HEK293 (cell line): ENCODE measurements around the gene KRTAP13-4.

Experiments
- CTCF ChIA-PET: fragments of 350-600 bp; formaldehyde crosslinking; extraction: SDS; loops from one replicate; lab custom pipeline; 2021; ENCODE audit warnings: antibody characterized with exemption; lab: Yijun Ruan, JAX
- POLR2A ChIA-PET: fragments of 300-600 bp; formaldehyde crosslinking; extraction: SDS; loops from one replicate; lab custom pipeline; 2020; ENCODE audit warnings: antibody characterized with exemption, inconsistent platforms; lab: Yijun Ruan, JAX
- H3K27ac ChIP-seq: fragments of 200-500 bp; sonication (Bioruptor generic); 2 replicates; pipeline ENCODE4 v1.5.1; 2014; ENCODE audit warnings: low read depth, low read length, control low read depth, inconsistent platforms; ENCODE audit errors: extremely low read depth
- H3K36me3 ChIP-seq, 2 experiments: fragments of 200-500 bp in 1 of 2; sonication (Bioruptor generic) in 1 of 2; 1 replicate in 1 of 2; 2 replicates in 1 of 2; pipeline ENCODE4 v1.5.1; 2014 to 2017; ENCODE audit warnings: inconsistent platforms in 2 of 2, low read length in 2 of 2; ENCODE audit not compliant: control insufficient read depth in 2 of 2, insufficient read depth in 1 of 2
- H3K4me1 ChIP-seq: fragments of 200-500 bp; sonication (Bioruptor generic); 2 replicates; pipeline ENCODE4 v1.5.1; 2014; ENCODE audit warnings: mild to moderate bottlenecking, low read length, inconsistent platforms; ENCODE audit not compliant: control insufficient read depth, insufficient read depth
- H3K4me3 ChIP-seq: 2 replicates; pipeline ENCODE4 v1.5.1; 2011; ENCODE audit warnings: low read depth, mild to moderate bottlenecking, control low read depth, low read length, moderate library complexity
- H3K9me3 ChIP-seq: fragments of 200-500 bp; sonication (Bioruptor generic); 2 replicates; pipeline ENCODE4 v1.5.1; 2014; ENCODE audit warnings: low read depth, low read length, inconsistent platforms; ENCODE audit not compliant: control insufficient read depth, insufficient read depth
- ATF2 ChIP-seq: fragments of 450-650 bp; formaldehyde crosslinking; IDR thresholded peaks from 2 replicates; pipeline ENCODE4 v1.5.1; 2016; ENCODE audit warnings: missing biosample characterization, missing genetic modification characterization, low read depth
- HIC1 ChIP-seq: fragments of 450-650 bp; formaldehyde crosslinking; IDR thresholded peaks from 2 replicates; pipeline ENCODE4 v1.5.1; 2016; ENCODE audit warnings: missing biosample characterization, missing genetic modification characterization
- MYNN ChIP-seq: fragments of 450-650 bp; formaldehyde crosslinking; IDR thresholded peaks from 2 replicates; pipeline ENCODE4 v1.5.1; 2016; ENCODE audit warnings: missing biosample characterization, missing genetic modification characterization, borderline replicate concordance
- PRDM6 ChIP-seq: fragments of 450-650 bp; formaldehyde crosslinking; IDR thresholded peaks from 2 replicates; pipeline ENCODE4 v1.5.1; 2017; ENCODE audit warnings: missing biosample characterization, missing genetic modification characterization
- REPIN1 ChIP-seq: fragments of 450-650 bp; formaldehyde crosslinking; IDR thresholded peaks from 2 replicates; pipeline ENCODE4 v1.5.1; 2017; ENCODE audit warnings: missing biosample characterization, missing genetic modification characterization, low read depth
- TSHZ1 ChIP-seq: fragments of 450-650 bp; formaldehyde crosslinking; IDR thresholded peaks from 2 replicates; pipeline ENCODE4 v1.5.1; 2016; ENCODE audit warnings: missing biosample characterization, missing genetic modification characterization, borderline replicate concordance
- ZBTB49 ChIP-seq: fragments of 450-650 bp; formaldehyde crosslinking; IDR thresholded peaks from 2 replicates; pipeline ENCODE4 v1.5.1; 2016; ENCODE audit warnings: missing biosample characterization, missing genetic modification characterization, low read depth
- ZEB2 ChIP-seq: fragments of 450-650 bp; formaldehyde crosslinking; IDR thresholded peaks from 2 replicates; pipeline ENCODE4 v1.5.1; 2016; ENCODE audit warnings: missing biosample characterization, missing genetic modification characterization
- ZNF121 ChIP-seq: fragments of 450-650 bp; formaldehyde crosslinking; IDR thresholded peaks from 2 replicates; pipeline ENCODE4 v1.5.1; 2016; ENCODE audit warnings: missing biosample characterization, missing genetic modification characterization
- ZNF140 ChIP-seq: fragments of 450-650 bp; formaldehyde crosslinking; IDR thresholded peaks from 2 replicates; pipeline ENCODE4 v1.5.1; 2016; ENCODE audit warnings: missing biosample characterization, missing genetic modification characterization
- ZNF157 ChIP-seq: fragments of 450-650 bp; formaldehyde crosslinking; IDR thresholded peaks from 2 replicates; pipeline ENCODE4 v1.5.1; 2016; ENCODE audit warnings: missing biosample characterization, missing genetic modification characterization
- ZNF211 ChIP-seq: fragments of 450-650 bp; formaldehyde crosslinking; IDR thresholded peaks from 2 replicates; pipeline ENCODE4 v1.5.1; 2016; ENCODE audit warnings: low read depth, missing biosample characterization, missing genetic modification characterization
- ZNF416 ChIP-seq: fragments of 450-650 bp; formaldehyde crosslinking; IDR thresholded peaks from 2 replicates; pipeline ENCODE4 v1.5.1; 2016; ENCODE audit warnings: missing biosample characterization, missing genetic modification characterization
- ZNF518A ChIP-seq: fragments of 450-650 bp; formaldehyde crosslinking; conservative IDR thresholded peaks from 2 replicates; pipeline ENCODE4 v1.5.1; 2016; ENCODE audit warnings: low read depth, missing biosample characterization, missing genetic modification characterization
- ZNF677 ChIP-seq: fragments of 450-650 bp; IDR thresholded peaks from 2 replicates; pipeline ENCODE4 v1.5.0; 2018; ENCODE audit warnings: missing biosample characterization, mild to moderate bottlenecking, missing genetic modification characterization, moderate library complexity
- ZNF830 ChIP-seq: fragments of 450-650 bp; IDR thresholded peaks from 2 replicates; pipeline ENCODE4 v1.5.0; 2018; ENCODE audit warnings: missing biosample characterization, missing genetic modification characterization, low read depth, mild to moderate bottlenecking, moderate library complexity

The KRTAP13-4 gene

GRCh38 chr21:30395731-30396130 is 34.3 kb upstream of the KRTAP13-4 start, which contains the start of gene KRTAP13-1:
Gene KRTAP13-1, plus strand, starts transcription at chr21:30396031. Its CDS starts 56 bp downstream, at chr21:30396087.
- Histone ChIP-seq H3K4me3 (no peak within 1 kb of the TSS), H3K27ac (no peak within 1 kb of the TSS), H3K4me1 (no peaks in the 10 kb centered on the region), H3K36me3 (no peaks in the 10 kb centered on the region), H3K9me3 (no peaks in the 10 kb centered on the region)
- ChIA-PET POLR2A (no interaction called here), CTCF (no interaction called here)
- TF ChIP-seq ZNF211 (tag by site-specific recombination): no peak
- no peak for TF ChIP-seq TSHZ1
- no peak for TF ChIP-seq ATF2 (tag by site-specific recombination)
- TF ChIP-seq HIC1 (tag by site-specific recombination): no peak
- no peak for TF ChIP-seq ZBTB49
- TF ChIP-seq ZNF830 (tag by site-specific recombination): no peak
- no peak for TF ChIP-seq PRDM6 (tag by site-specific recombination)
- no peak for TF ChIP-seq ZNF121 (tag by site-specific recombination)
- no peak for TF ChIP-seq ZNF157 (tag by site-specific recombination)
- TF ChIP-seq ZNF140 (tag by site-specific recombination): no peak
- TF ChIP-seq ZNF416 (tag by site-specific recombination): no peak
- no peak for TF ChIP-seq REPIN1
- TF ChIP-seq ZNF677 (tag by site-specific recombination): no peak
- no peak for TF ChIP-seq ZEB2 (tag by site-specific recombination)
- TF ChIP-seq MYNN (tag by site-specific recombination): no peak
- TF ChIP-seq ZNF518A (tag by site-specific recombination): no peak
